IPS-18a (cell line): ENCODE measurements around the gene DZIP1.
"Not testable (repeated sequence)": the region's sequence is repeated elsewhere in the genome, so short reads cannot be mapped to it uniquely, and the experiment has no call there.

Experiments
- H3K27ac ChIP-seq: one replicate; pipeline ENCODE4 v1.5.1; 2013; ENCODE audit warnings: low read length
- H3K27me3 ChIP-seq: one replicate; pipeline ENCODE4 v1.6.1; 2013; ENCODE audit warnings: mild to moderate bottlenecking, low read length; ENCODE audit not compliant: control insufficient read depth, insufficient read depth
- H3K36me3 ChIP-seq: one replicate; pipeline ENCODE4 v1.6.1; 2013; ENCODE audit warnings: low read depth, low read length; ENCODE audit not compliant: control insufficient read depth
- H3K4me1 ChIP-seq: one replicate; pipeline ENCODE4 v1.6.1; 2013; ENCODE audit warnings: low read depth, low read length; ENCODE audit not compliant: control insufficient read depth
- H3K4me3 ChIP-seq: one replicate; pipeline ENCODE4 v1.5.1; 2013; ENCODE audit warnings: low read length
- H3K9ac ChIP-seq: one replicate; pipeline ENCODE4 v1.6.1; 2013; ENCODE audit warnings: mild to moderate bottlenecking, low read length, moderate library complexity
- H3K9me3 ChIP-seq: one replicate; pipeline ENCODE4 v1.6.1; 2013; ENCODE audit warnings: low read depth, low read length; ENCODE audit not compliant: control insufficient read depth

Gene DZIP1

GRCh38 chr13:95593462-95593861 lies 51.0 kb downstream of the DZIP1 start:
- H3K4me1 ChIP-seq, result no peaks in the 10 kb centered on the region
- H3K36me3 ChIP-seq, result peaks cover 48% of the 10 kb centered on the region
- no peak overlapping the region for H3K4me3 ChIP-seq
- no peak overlapping the region for H3K27ac ChIP-seq
- no peaks in the 10 kb centered on the region for H3K27me3 ChIP-seq
- H3K9ac ChIP-seq, result no peak overlapping the region
- H3K9me3 ChIP-seq, result no peaks in the 10 kb centered on the region

- Histone ChIP-seq H3K4me1 (no peaks in the 10 kb centered on the region), H3K9ac (no peak overlapping the region), H3K36me3 (peaks cover 61% of the 10 kb centered on the region), H3K4me3 (no peak overlapping the region), H3K27me3 (no peaks in the 10 kb centered on the region), H3K27ac (no peak overlapping the region), H3K9me3 (no peaks in the 10 kb centered on the region)
Observed at GRCh38 chr13:95588721-95589120, 55.8 kb downstream of the DZIP1 start.

GRCh38 chr13:95588134-95588533 lies 56.4 kb downstream of the DZIP1 start:
- Histone ChIP-seq H3K36me3 (peaks cover 56% of the 10 kb centered on the region), H3K27ac (no peak overlapping the region)

GRCh38 chr13:95585867-95586266 lies 58.6 kb downstream of the DZIP1 start:
- Histone ChIP-seq H3K27ac (no peak overlapping the region), H3K4me1 (no peaks in the 10 kb centered on the region), H3K4me3 (no peak overlapping the region), H3K27me3 (no peaks in the 10 kb centered on the region), H3K9ac (no peak overlapping the region), H3K36me3 (peaks cover 68% of the 10 kb centered on the region), H3K9me3 (no peaks in the 10 kb centered on the region)

More at GRCh38 chr13:95588134-95588533, 56.4 kb downstream of the DZIP1 start:
- H3K9ac ChIP-seq, result no peak overlapping the region
- H3K27me3 ChIP-seq, result no peaks in the 10 kb centered on the region
- H3K4me1 ChIP-seq, result no peaks in the 10 kb centered on the region
- H3K4me3 ChIP-seq, result no peak overlapping the region
- H3K9me3 ChIP-seq, result no peaks in the 10 kb centered on the region

GRCh38 chr13:95579303-95579702 lies 65.2 kb downstream of the DZIP1 start:
- H3K9me3 ChIP-seq, result no peaks in the 10 kb centered on the region
- no peak overlapping the region for H3K9ac ChIP-seq
- H3K27me3 ChIP-seq, result no peaks in the 10 kb centered on the region
- no peak overlapping the region for H3K4me3 ChIP-seq
- no peaks in the 10 kb centered on the region for H3K4me1 ChIP-seq
- H3K36me3 ChIP-seq, result peaks cover 45% of the 10 kb centered on the region
- H3K27ac ChIP-seq, result no peak overlapping the region

GRCh38 chr13:95573221-95573620 lies 71.3 kb downstream of the DZIP1 start:
- Histone ChIP-seq H3K4me3 (no peak overlapping the region), H3K9ac (no peak overlapping the region)

GRCh38 chr13:95571941-95572340 lies 72.6 kb downstream of the DZIP1 start:
- H3K9me3 ChIP-seq, result no peaks in the 10 kb centered on the region
- H3K9ac ChIP-seq, result no peak overlapping the region
- H3K27me3 ChIP-seq, result no peaks in the 10 kb centered on the region
- no peak overlapping the region for H3K4me3 ChIP-seq
- peaks cover 3% of the 10 kb centered on the region for H3K36me3 ChIP-seq
- H3K27ac ChIP-seq, result no peak overlapping the region
- H3K4me1 ChIP-seq, result no peaks in the 10 kb centered on the region

More at GRCh38 chr13:95573221-95573620, 71.3 kb downstream of the DZIP1 start:
- Histone ChIP-seq H3K4me1 (no peaks in the 10 kb centered on the region), H3K36me3 (peaks cover 5% of the 10 kb centered on the region), H3K27me3 (no peaks in the 10 kb centered on the region), H3K27ac (no peak overlapping the region), H3K9me3 (no peaks in the 10 kb centered on the region)

- no peak overlapping the region for H3K27ac ChIP-seq
- no peaks in the 10 kb centered on the region for H3K4me1 ChIP-seq
- H3K4me3 ChIP-seq, result no peak overlapping the region
- no peaks in the 10 kb centered on the region for H3K9me3 ChIP-seq
- no peak overlapping the region for H3K9ac ChIP-seq
- H3K36me3 ChIP-seq, result no peaks in the 10 kb centered on the region
- H3K27me3 ChIP-seq, result no peaks in the 10 kb centered on the region
Observed at GRCh38 chr13:95570016-95570415, 74.5 kb downstream of the DZIP1 start.

GRCh38 chr13:95568131-95568530 lies 76.4 kb downstream of the DZIP1 start:
- H3K36me3 ChIP-seq, result no peaks in the 10 kb centered on the region

GRCh38 chr13:95565758-95566157 lies 78.7 kb downstream of the DZIP1 start:
- H3K27me3 ChIP-seq, H3K4me3 ChIP-seq, H3K4me1 ChIP-seq, H3K9me3 ChIP-seq, H3K9ac ChIP-seq, H3K36me3 ChIP-seq, H3K27ac ChIP-seq: not testable (repeated sequence)

More at GRCh38 chr13:95568131-95568530, 76.4 kb downstream of the DZIP1 start:
- no peak overlapping the region for H3K4me3 ChIP-seq
- H3K4me1 ChIP-seq, result no peaks in the 10 kb centered on the region
- no peak overlapping the region for H3K9ac ChIP-seq
- no peak overlapping the region for H3K27ac ChIP-seq
- H3K9me3 ChIP-seq, result no peaks in the 10 kb centered on the region
- no peaks in the 10 kb centered on the region for H3K27me3 ChIP-seq

- H3K9ac ChIP-seq, result no peak overlapping the region
Observed at GRCh38 chr13:95564733-95565291, 79.7 kb downstream of the DZIP1 start.

GRCh38 chr13:95564091-95564490 lies 80.4 kb downstream of the DZIP1 start:
- no peak overlapping the region for H3K9ac ChIP-seq
- H3K4me1 ChIP-seq, result no peaks in the 10 kb centered on the region
- H3K36me3 ChIP-seq, result peaks cover 3% of the 10 kb centered on the region
- no peaks in the 10 kb centered on the region for H3K9me3 ChIP-seq
- no peaks in the 10 kb centered on the region for H3K27me3 ChIP-seq
- no peak overlapping the region for H3K4me3 ChIP-seq
- no peak overlapping the region for H3K27ac ChIP-seq

More at GRCh38 chr13:95564733-95565291, 79.7 kb downstream of the DZIP1 start:
- Histone ChIP-seq H3K4me3 (no peak overlapping the region), H3K4me1 (no peaks in the 10 kb centered on the region), H3K27ac (no peak overlapping the region), H3K27me3 (no peaks in the 10 kb centered on the region), H3K36me3 (peaks cover 3% of the 10 kb centered on the region), H3K9me3 (no peaks in the 10 kb centered on the region)
